Left lung (tissue), 10 donors: Measurements from ENCODE around the gene OR56B1. TPM values are rescaled to one million over a fixed set of nuclear protein-coding genes. Genes with fewer than 3 reads are reported as not detected.
A peak's percentile ranks its signal among the peaks of the same experiment; 100 is the strongest.

Experiments used
- ATAC-seq: fragments of 200-7000 bp; cut with Tn5 transposase; one replicate; pipeline ENCODE4 v1.9.1; 2020; ENCODE audit warnings: moderate library complexity
- DNase-seq, 4 donors: peaks; one replicate each; pipeline ENCODE4 v3.0.0-alpha.2; 2013 to 2020
- H3K27ac ChIP-seq, 2 donors: fragments of 200-600 bp; sonication (generic) in 1 of 2; one replicate each; pipeline versions ENCODE4 v1.5.0 to v1.8.0; 2020 to 2021
- H3K27me3 ChIP-seq, 2 donors: fragments of 200-600 bp; sonication (generic) in 1 of 2; one replicate each; pipeline versions ENCODE4 v1.5.0 to v1.8.0; 2020 to 2021
- H3K36me3 ChIP-seq, 2 donors: fragments of 200-600 bp; sonication (generic) in 1 of 2; one replicate each; pipeline versions ENCODE4 v1.5.0 to v1.8.0; 2020 to 2021
- H3K4me1 ChIP-seq, 2 donors: fragments of 200-600 bp; one replicate each; pipeline ENCODE4 v1.8.0; 2021
- H3K4me3 ChIP-seq, 2 donors: fragments of 200-600 bp; sonication (generic) in 1 of 2; one replicate each; pipeline versions ENCODE4 v1.5.0 to v1.8.0; 2020 to 2021; ENCODE audit warnings: mild to moderate bottlenecking in 1 of 2
- H3K9me3 ChIP-seq, 2 donors: fragments of 200-600 bp; sonication (generic) in 1 of 2; one replicate each; pipeline versions ENCODE4 v1.5.0 to v1.8.0; 2020 to 2021
- intact Hi-C, 2 donors: fragments of 100-400 bp; cut with DNase I; formaldehyde crosslinking; loops; one replicate each; pipeline versions ENCODE4 v1.11.2 to v1.14.2; 2022
- polyA plus RNA-seq, 6 donors: library from polyadenylated mRNA; unstranded; fragments of 120-200 nt; gene quantifications; one replicate each; pipeline ENCODE4 v1.2.1, GENCODE V29; 2013; ENCODE audit not compliant: insufficient read length in 6 of 6
- total RNA-seq, 2 donors: library from RNA; stranded (reverse); fragmentation: NEBNext Ultra II Directional; extraction: Animal tissue kit (Norgen Biotek cat#: 25700); gene quantifications; one replicate each; pipeline ENCODE4 v1.2.1, GENCODE V29; 2021
- TF ChIP-seq, protein P1 (sequence below), 2 donors: fragments of 200-600 bp; sonication (generic) in 1 of 2; IDR thresholded peaks; one replicate each; pipeline versions ENCODE4 v1.5.0 to v1.8.0; 2021; ENCODE audit warnings: antibody characterized with exemption in 2 of 2
- donor health status: DM: no; HTN: yes; CAD: no.
- donor health status: DM: no; HTN: no; CAD: no.

Gene OR56B1
- total and polyA plus RNA-seq, 8 donors, result not detected

DNA sequence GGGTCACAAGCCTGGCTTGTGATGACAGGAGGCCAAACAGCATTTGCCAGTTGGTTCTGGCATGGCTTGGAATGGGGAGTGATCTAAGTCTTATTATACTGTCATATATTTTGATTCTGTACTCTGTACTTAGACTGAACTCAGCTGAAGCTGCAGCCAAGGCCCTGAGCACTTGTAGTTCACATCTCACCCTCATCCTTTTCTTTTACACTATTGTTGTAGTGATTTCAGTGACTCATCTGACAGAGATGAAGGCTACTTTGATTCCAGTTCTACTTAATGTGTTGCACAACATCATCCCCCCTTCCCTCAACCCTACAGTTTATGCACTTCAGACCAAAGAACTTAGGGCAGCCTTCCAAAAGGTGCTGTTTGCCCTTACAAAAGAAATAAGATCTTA, 843 bp downstream of the OR56B1 start:
- Histone ChIP-seq H3K4me1 (no peaks in the 10 kb centered on the region), H3K4me3 (no peak overlapping the region), H3K36me3 (no peaks in the 10 kb centered on the region), H3K9me3 (peaks cover 0 to 10% of the 10 kb centered on the region in 2 donors), H3K27me3 (no peaks in the 10 kb centered on the region), H3K27ac (no peak overlapping the region)
- TF ChIP-seq, protein P1, sequence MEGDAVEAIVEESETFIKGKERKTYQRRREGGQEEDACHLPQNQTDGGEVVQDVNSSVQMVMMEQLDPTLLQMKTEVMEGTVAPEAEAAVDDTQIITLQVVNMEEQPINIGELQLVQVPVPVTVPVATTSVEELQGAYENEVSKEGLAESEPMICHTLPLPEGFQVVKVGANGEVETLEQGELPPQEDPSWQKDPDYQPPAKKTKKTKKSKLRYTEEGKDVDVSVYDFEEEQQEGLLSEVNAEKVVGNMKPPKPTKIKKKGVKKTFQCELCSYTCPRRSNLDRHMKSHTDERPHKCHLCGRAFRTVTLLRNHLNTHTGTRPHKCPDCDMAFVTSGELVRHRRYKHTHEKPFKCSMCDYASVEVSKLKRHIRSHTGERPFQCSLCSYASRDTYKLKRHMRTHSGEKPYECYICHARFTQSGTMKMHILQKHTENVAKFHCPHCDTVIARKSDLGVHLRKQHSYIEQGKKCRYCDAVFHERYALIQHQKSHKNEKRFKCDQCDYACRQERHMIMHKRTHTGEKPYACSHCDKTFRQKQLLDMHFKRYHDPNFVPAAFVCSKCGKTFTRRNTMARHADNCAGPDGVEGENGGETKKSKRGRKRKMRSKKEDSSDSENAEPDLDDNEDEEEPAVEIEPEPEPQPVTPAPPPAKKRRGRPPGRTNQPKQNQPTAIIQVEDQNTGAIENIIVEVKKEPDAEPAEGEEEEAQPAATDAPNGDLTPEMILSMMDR (IDR thresholded peaks at IDR 0.05), result no peak
- peak; percentile 25 for ATAC-seq
- intact Hi-C loops, result no loop called here
- DNase-seq, result no peak

GRCh38 chr11:5737670-5738392, 1.6 kb downstream of the OR56B1 start:
- intact Hi-C loops, result no loop called here
- no peaks in the 10 kb centered on the region for H3K4me1 ChIP-seq
- no peaks in the 10 kb centered on the region for H3K36me3 ChIP-seq
- no peaks in the 10 kb centered on the region for H3K27me3 ChIP-seq
- TF ChIP-seq, protein P1 (IDR thresholded peaks at IDR 0.05), result no peak
- no peak overlapping the region for H3K4me3 ChIP-seq
- DNase-seq (no peak), ATAC-seq (no peak)
- H3K27ac ChIP-seq, result no peak overlapping the region
- H3K9me3 ChIP-seq, result peaks cover 0 to 10% of the 10 kb centered on the region in 2 donors

- ATAC-seq (no peak), DNase-seq (no peak)
- Histone ChIP-seq H3K36me3 (no peaks in the 10 kb centered on the region), H3K27me3 (no peaks in the 10 kb centered on the region), H3K9me3 (peaks cover 0 to 10% of the 10 kb centered on the region in 2 donors), H3K4me3 (no peak overlapping the region), H3K27ac (no peak overlapping the region), H3K4me1 (no peaks in the 10 kb centered on the region)
- TF ChIP-seq, protein P1 (IDR thresholded peaks at IDR 0.05), result no peak
- intact Hi-C loops, result no loop called here
Observed at GRCh38 chr11:5738431-5738830, 2.2 kb downstream of the OR56B1 start.

- DNase-seq, result no peak
- no peak overlapping the region for H3K27ac ChIP-seq
- H3K36me3 ChIP-seq, result no peaks in the 10 kb centered on the region
- TF ChIP-seq, protein P1 (IDR thresholded peaks at IDR 0.05), result no peak
- no peak overlapping the region for H3K4me3 ChIP-seq
- no peaks in the 10 kb centered on the region for H3K27me3 ChIP-seq
- peaks cover 0 to 5% of the 10 kb centered on the region in 2 donors for H3K9me3 ChIP-seq
- intact Hi-C loops, result no loop called here
- H3K4me1 ChIP-seq, result no peaks in the 10 kb centered on the region
- ATAC-seq, result no peak
Observed at GRCh38 chr11:5746614-5747013, 10.4 kb downstream of the OR56B1 start.

GRCh38 chr11:5749836-5750235, 13.6 kb downstream of the OR56B1 start:
- H3K27ac ChIP-seq, result no peak overlapping the region
- intact Hi-C loops, result no loop called here
- DNase-seq, result no peak

More at GRCh38 chr11:5749836-5750235, 13.6 kb downstream of the OR56B1 start:
- no peak overlapping the region for H3K4me3 ChIP-seq
- ATAC-seq, result no peak
- TF ChIP-seq, protein P1 (IDR thresholded peaks at IDR 0.05), result no peak
- no peaks in the 10 kb centered on the region for H3K9me3 ChIP-seq
- no peaks in the 10 kb centered on the region for H3K27me3 ChIP-seq
- H3K36me3 ChIP-seq, result no peaks in the 10 kb centered on the region
- no peaks in the 10 kb centered on the region for H3K4me1 ChIP-seq
